Esophagus squamous epithelium (tissue), 5 donors: ENCODE measurements around the gene TARS1. TPM values are rescaled to one million over a fixed set of nuclear protein-coding genes. Genes with fewer than 3 reads are reported as not detected.

Source experiments
- DNase-seq: peaks from one replicate; lab custom pipeline; 2025; lab: John Stamatoyannopoulos, UW
- H3K27ac ChIP-seq, 4 donors: fragments of 200-600 bp; sonication (generic); one replicate each; pipeline ENCODE4 v1.5.1; 2016 to 2019; ENCODE audit warnings: mild to moderate bottlenecking in 1 of 4
- H3K27me3 ChIP-seq, 4 donors: fragments of 200-600 bp; sonication (generic); 1 replicate in 3 of 4; 2 replicates in 1 of 4; pipeline versions ENCODE4 v1.5.1 to v1.6.0; 2017 to 2021; ENCODE audit warnings: antibody characterized with exemption in 1 of 4
- H3K36me3 ChIP-seq, 3 donors: fragments of 200-600 bp; sonication (generic); one replicate each; pipeline ENCODE4 v1.5.1; 2016 to 2019
- H3K4me1 ChIP-seq, 3 donors: fragments of 200-600 bp; sonication (generic); one replicate each; pipeline ENCODE4 v1.5.1; 2017 to 2019
- H3K4me3 ChIP-seq, 4 donors: fragments of 200-600 bp; sonication (generic); 1 replicate in 3 of 4; 2 replicates in 1 of 4; pipeline ENCODE4 v1.5.1; 2016 to 2019; ENCODE audit warnings: mild to moderate bottlenecking in 2 of 4, moderate library complexity in 1 of 4
- H3K9me3 ChIP-seq, 3 donors: fragments of 200-600 bp; sonication (generic); one replicate each; pipeline ENCODE4 v1.5.1; 2016 to 2019
- POLR2A ChIP-seq, 4 donors: fragments of 450-650 bp; IDR thresholded peaks; one replicate each; pipeline ENCODE4 v1.6.1; 2017; ENCODE audit warnings: antibody characterized with exemption in 4 of 4, mild to moderate bottlenecking in 4 of 4, moderate library complexity in 3 of 4
- WGBS, 2 donors: methylation state at CpG; one replicate each; pipeline ENCODE4 v1.1.5; 2018; 5-methylcytosine and 5-hydroxymethylcytosine counted together
- intact Hi-C: fragments of 100-400 bp; cut with DNase I; formaldehyde crosslinking; loops from one replicate; pipeline ENCODE4 v1.15.0; 2022
- total RNA-seq, 4 donors: library from RNA; depleted of rRNA; stranded (reverse); fragments of >200 nt; gene quantifications; one replicate each; pipeline ENCODE4 v1.1.0, GENCODE V29; 2016
- TF ChIP-seq, protein P1 (sequence below), 6 experiments: fragments of 450-650 bp in 4 of 6; fragments of 200-600 bp in 2 of 6; sonication (generic) in 2 of 6; IDR thresholded peaks; one replicate each; pipeline ENCODE4 v1.5.1; 2016 to 2019; ENCODE audit warnings: antibody characterized with exemption in 6 of 6, mild to moderate bottlenecking in 4 of 6, moderate library complexity in 4 of 6
- donor health status: DM: yes; HTN: yes; CAD: no.

TARS1 gene
- total RNA-seq, 4 donors from 2014 or later, result 66.6 to 192 (median 98.4) TPM

DNA sequence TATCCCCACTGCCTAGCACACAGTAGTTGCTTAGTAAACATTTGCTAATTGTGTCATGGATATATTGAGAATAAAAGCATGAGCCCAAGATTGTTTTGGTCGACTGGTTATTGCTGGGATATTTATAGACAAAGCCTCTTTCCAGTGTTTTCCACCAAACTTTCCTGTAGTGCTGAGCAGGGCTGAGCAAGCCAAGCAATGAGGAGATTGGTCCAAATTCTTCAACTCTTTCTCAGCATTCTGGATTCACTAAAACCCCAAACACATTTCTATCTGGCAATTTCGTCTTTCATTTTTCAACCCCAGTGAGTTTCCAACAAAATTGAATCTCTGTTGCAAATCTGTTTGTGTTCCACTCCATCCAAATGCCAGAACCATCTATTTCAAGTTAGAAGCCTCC, 31.9 kb upstream of the TARS1 start:
- H3K4me3 ChIP-seq, result no peak overlapping the region
- no peak for DNase-seq
- H3K4me1 ChIP-seq, result no peaks in the 10 kb centered on the region
- intact Hi-C loops, result no loop called here
- WGBS, 2 donors, result 43 to 71% methylated on average over 2 of the region's 2 CpGs
- no peak for TF ChIP-seq POLR2A (IDR thresholded peaks at IDR 0.05)
- TF ChIP-seq, protein P1, sequence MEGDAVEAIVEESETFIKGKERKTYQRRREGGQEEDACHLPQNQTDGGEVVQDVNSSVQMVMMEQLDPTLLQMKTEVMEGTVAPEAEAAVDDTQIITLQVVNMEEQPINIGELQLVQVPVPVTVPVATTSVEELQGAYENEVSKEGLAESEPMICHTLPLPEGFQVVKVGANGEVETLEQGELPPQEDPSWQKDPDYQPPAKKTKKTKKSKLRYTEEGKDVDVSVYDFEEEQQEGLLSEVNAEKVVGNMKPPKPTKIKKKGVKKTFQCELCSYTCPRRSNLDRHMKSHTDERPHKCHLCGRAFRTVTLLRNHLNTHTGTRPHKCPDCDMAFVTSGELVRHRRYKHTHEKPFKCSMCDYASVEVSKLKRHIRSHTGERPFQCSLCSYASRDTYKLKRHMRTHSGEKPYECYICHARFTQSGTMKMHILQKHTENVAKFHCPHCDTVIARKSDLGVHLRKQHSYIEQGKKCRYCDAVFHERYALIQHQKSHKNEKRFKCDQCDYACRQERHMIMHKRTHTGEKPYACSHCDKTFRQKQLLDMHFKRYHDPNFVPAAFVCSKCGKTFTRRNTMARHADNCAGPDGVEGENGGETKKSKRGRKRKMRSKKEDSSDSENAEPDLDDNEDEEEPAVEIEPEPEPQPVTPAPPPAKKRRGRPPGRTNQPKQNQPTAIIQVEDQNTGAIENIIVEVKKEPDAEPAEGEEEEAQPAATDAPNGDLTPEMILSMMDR (IDR thresholded peaks at IDR 0.05), result no peak
- no peaks in the 10 kb centered on the region for H3K36me3 ChIP-seq
- no peaks in the 10 kb centered on the region for H3K9me3 ChIP-seq
- H3K27me3 ChIP-seq, result no peaks in the 10 kb centered on the region
- peak overlapping the region in 2 of 4 donors; percentile 21 to 47 for H3K27ac ChIP-seq

DNA sequence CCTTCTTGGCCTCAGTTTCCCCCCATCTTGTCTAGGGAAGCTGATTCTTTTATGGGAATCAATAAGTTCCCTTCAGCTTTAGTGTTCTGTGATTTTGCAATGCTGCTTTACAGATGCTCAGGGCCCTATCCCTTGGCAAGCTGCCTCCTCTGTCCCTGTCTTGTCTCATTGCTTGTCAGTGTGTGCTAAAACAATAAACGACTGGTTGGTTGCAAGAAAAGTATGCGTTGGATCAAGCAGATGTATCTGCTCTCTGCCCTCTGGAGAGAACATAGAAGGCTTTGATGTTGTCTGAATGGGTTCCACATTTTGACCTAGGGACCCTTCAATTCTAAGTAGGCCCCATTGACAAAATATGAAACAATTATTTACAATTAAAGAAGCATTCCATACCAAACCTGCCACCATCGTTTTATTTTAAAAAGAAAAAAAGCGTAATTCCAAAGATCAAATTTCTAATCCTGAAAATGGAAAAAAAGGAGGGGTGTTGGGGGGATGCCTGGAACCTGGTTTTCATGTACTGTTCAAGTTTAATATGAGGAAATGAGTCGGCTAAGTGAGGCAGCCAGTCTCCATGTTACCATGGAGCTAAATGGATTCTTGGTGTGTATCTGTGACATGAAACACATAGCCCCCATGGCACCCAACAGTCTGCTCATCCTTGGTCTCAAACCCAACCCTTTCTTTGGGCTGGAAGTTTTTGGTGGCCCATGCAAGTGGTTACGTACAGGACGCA, 31.2 kb upstream of the TARS1 start:
- 62 to 81% methylated on average over 7 of the region's 7 CpGs for WGBS, 2 donors
- intact Hi-C loops, result no loop called here
- Histone ChIP-seq H3K9me3 (no peaks in the 10 kb centered on the region), H3K27ac (peak overlapping the region in 2 of 4 donors; percentile 9 to 47), H3K4me1 (no peaks in the 10 kb centered on the region), H3K36me3 (no peaks in the 10 kb centered on the region), H3K4me3 (no peak overlapping the region), H3K27me3 (no peaks in the 10 kb centered on the region)
- no peak for DNase-seq
- TF ChIP-seq, protein P1 (IDR thresholded peaks at IDR 0.05), result no peak
- TF ChIP-seq POLR2A (IDR thresholded peaks at IDR 0.05), result no peak

DNA sequence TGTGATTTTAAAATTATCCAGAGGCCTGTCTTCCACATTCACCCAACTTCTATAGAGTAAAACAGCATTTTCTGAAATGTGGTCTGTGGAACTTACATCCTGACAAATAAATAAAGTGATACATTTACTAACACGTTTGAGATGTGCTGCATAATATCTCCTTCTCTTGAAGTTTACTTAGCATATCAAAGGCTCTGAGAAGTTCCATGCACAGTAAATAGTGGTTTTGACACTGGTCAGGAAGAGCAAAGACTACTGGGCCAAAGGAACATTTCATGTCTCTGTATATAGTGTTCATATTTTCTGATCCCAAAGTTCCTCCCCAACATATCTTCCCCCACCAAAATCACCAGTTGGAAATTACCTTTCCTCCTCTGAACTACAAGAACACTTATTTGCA, 30.5 kb upstream of the TARS1 start:
- TF ChIP-seq, protein P1 (IDR thresholded peaks at IDR 0.05), result no peak
- TF ChIP-seq POLR2A (IDR thresholded peaks at IDR 0.05), result no peak
- Histone ChIP-seq H3K27ac (peak overlapping the region in 1 of 4 donors; percentile 9), H3K36me3 (no peaks in the 10 kb centered on the region), H3K4me3 (no peak overlapping the region), H3K27me3 (no peaks in the 10 kb centered on the region), H3K9me3 (no peaks in the 10 kb centered on the region), H3K4me1 (no peaks in the 10 kb centered on the region)
- 52 to 60% methylated on average over 1 of the region's 1 CpG for WGBS, 2 donors
- no peak for DNase-seq
- intact Hi-C loops, result no loop called here

DNA sequence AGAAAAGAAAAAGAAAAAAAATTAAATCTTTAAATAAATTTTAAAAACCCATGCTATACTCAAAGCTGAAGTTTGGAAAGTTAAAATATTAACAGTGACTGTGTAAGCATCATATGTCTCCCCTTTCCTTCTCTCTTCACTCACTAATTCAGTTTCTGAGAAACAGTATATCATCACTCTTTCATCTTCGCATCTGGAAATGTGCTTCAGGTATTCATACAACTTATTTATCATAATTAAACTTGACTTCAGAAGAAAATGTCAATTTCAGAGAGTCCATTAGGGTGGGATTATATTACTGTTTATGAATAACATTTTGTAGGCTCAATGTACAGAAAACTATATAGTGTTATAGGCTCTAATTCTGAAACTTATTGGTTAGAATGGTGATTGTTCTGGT, 29.3 kb upstream of the TARS1 start:
- H3K27me3 ChIP-seq, result no peaks in the 10 kb centered on the region
- H3K36me3 ChIP-seq, result no peaks in the 10 kb centered on the region
- 77 to 93% methylated on average over 1 of the region's 1 CpG for WGBS, 2 donors
- H3K9me3 ChIP-seq, result no peaks in the 10 kb centered on the region
- TF ChIP-seq, protein P1 (IDR thresholded peaks at IDR 0.05), result no peak
- no peak for TF ChIP-seq POLR2A (IDR thresholded peaks at IDR 0.05)
- H3K27ac ChIP-seq, result no peak overlapping the region
- DNase-seq, result no peak
- no peak overlapping the region for H3K4me3 ChIP-seq
- H3K4me1 ChIP-seq, result no peaks in the 10 kb centered on the region
- intact Hi-C loops, result no loop called here

DNA sequence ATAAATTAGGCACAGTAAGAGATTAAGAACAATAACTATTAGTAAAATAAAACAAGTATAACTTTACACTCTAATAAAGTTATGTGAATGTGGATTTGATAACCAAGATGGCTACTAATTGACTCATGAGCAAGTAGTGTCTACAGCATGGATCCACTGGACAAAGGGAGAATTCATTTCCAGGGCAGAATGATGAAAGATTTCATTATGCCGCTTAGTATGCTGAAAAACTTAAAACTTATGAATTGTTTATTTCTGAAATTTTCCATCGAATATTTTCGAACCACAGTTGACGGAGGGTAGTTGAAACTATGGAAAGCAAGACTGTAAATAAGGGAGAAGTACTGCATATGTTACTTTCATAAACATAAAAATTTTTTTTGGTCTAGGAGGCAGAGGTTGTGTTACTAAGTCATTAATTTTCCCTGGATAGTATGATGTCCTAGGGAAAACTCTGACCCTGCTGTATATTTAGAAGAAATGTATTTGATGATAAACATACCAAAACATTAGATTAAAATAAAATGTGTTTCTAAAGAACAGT, 24.9 kb upstream of the TARS1 start:
- TF ChIP-seq, protein P1 (IDR thresholded peaks at IDR 0.05), result no peak
- no peak for TF ChIP-seq POLR2A (IDR thresholded peaks at IDR 0.05)
- intact Hi-C loops, result no loop called here
- Histone ChIP-seq H3K27me3 (no peaks in the 10 kb centered on the region), H3K36me3 (no peaks in the 10 kb centered on the region), H3K9me3 (no peaks in the 10 kb centered on the region), H3K4me3 (no peak overlapping the region), H3K27ac (no peak overlapping the region), H3K4me1 (no peaks in the 10 kb centered on the region)
- WGBS, 2 donors, result 68 to 75% methylated on average over 4 of the region's 4 CpGs
- DNase-seq, result no peak
